ENCODE measurements around the gene ZNF302. TPM values are rescaled to one million over a fixed set of nuclear protein-coding genes. Genes with fewer than 3 reads are reported as not detected.

ZNF302 gene
- total RNA-seq, 1 experiment from 2014 or later, result not detected

Small RNA genes lying within 50 kb of the gene (small RNA-seq; reads per million reads assigned to genes)
- not detected for gene RF00611

Other genes starting within 250 kb of the ZNF302 start
- gene UBA2, start 249.3 kb upstream of the ZNF302 start, total RNA-seq (2014; rRNA removed; shearing (Covaris generic); ENCODE audit: low replicate concordance), result 190 and 313 TPM in 2 replicates
- gene WTIP, start 195.9 kb upstream of the ZNF302 start, total RNA-seq (2014; rRNA removed; shearing (Covaris generic); ENCODE audit: low replicate concordance), result 0.72 and 1.1 TPM in 2 replicates
- gene SCGB2B2, start 519 bp upstream of the ZNF302 start, total RNA-seq (2014; rRNA removed; shearing (Covaris generic); ENCODE audit: low replicate concordance), result not detected in 2 replicates
- gene ZNF181, start 56.6 kb downstream of the ZNF302 start, total RNA-seq (2014; rRNA removed; shearing (Covaris generic); ENCODE audit: low replicate concordance), result 11.1 and 23.2 TPM in 2 replicates
- gene ZNF599, start 95.5 kb downstream of the ZNF302 start, total RNA-seq (2014; rRNA removed; shearing (Covaris generic); ENCODE audit: low replicate concordance), result 4.1 and 8.3 TPM in 2 replicates
- gene ZNF30, start 249.2 kb downstream of the ZNF302 start, total RNA-seq (2014; rRNA removed; shearing (Covaris generic); ENCODE audit: low replicate concordance), result 6.3 and 8.5 TPM in 2 replicates

All from Karpas-422 (cell line).